KG1 (cell line): ENCODE results near the gene SFSWAP.

ENCODE experiments used
- DNase-seq: peaks from one replicate; lab custom pipeline; 2025; lab: John Stamatoyannopoulos, UW

The SFSWAP gene

DNA sequence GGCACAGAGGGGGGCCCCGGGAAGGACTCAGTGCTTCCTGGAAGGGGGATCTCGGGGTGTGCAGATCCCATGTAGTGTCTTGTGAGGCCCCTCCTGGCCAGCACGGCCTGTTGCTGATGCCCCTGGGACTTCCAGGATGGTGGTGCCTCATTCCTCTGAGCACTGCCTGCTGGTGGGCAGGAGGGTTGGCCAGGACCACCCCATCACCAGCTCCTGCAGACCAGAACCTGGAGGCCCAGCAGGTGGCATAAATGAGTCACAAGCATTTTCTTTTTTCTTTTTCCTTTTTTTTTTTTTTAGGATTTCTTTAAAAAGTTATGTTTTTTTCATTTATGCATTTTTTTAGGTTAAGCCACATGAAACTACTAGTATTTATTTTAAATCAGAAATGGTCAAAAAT, 125.3 kb downstream of the SFSWAP start:
- DNase-seq = no peak

DNA sequence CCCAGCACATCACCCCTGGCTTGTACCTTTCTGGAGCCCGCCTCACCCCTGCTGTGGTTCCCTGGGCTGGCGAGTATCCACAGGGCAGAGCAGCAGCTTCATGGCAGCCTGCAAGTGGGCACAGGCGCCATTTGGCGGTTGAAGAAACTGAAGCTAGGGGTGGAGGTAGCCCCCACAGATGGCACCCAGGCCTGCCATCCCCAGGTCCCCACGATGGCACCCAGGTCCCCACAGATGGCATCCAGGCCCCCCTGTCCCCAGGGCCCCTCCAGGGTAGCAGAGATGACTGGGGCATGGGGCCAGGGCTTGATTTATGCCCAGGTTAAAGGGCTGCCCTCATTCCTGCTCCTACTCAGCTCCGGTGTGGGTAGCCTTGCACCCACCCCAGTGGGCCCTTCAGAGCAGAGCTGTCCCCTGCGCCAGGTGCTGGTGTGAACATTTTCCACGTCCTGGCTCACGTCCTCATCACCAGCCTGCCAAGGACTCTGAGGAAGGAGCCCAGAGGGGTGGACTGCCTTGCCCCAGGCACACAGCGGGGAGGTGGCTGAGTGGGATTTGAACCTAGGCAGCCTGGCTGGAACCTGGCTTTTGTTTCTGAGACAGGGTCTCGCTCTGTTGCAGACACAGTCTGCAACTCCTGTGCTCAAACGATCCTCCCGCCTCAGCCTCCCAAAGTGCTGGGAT, 126.0 kb downstream of the SFSWAP start:
- no peak for DNase-seq

DNA sequence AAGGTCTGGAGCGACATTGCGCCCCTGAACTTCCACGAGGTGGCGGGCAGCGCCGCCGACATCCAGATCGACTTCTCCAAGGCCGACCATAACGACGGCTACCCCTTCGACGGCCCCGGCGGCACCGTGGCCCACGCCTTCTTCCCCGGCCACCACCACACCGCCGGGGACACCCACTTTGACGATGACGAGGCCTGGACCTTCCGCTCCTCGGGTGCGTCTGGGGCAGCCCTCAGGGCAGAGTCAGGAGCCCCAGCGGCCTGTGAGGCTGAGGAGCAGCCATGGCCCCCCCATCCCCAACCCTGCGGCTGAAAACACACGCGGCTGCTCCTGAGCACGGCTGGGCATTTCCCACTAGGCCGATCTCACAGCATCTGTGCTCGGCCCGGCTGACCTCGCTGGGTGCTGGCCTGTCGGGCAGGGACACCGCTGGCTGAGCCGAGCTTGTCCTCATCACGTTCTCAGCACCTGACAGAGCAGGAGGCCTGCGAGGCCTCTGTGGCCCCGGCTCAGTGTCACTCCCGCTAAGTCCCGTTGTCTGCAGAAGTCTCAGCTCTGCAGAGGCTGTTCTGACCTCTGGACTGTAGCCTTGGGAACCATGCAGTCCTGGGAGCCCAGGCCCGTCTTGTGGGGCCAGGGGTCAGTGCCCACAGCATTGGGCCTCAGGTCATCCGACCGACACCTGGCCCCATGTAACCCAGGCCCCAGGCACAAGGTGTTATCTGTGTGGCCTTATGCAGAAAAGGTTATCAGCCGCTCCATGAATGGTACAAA, 129.9 kb downstream of the SFSWAP start:
- no peak for DNase-seq

DNA sequence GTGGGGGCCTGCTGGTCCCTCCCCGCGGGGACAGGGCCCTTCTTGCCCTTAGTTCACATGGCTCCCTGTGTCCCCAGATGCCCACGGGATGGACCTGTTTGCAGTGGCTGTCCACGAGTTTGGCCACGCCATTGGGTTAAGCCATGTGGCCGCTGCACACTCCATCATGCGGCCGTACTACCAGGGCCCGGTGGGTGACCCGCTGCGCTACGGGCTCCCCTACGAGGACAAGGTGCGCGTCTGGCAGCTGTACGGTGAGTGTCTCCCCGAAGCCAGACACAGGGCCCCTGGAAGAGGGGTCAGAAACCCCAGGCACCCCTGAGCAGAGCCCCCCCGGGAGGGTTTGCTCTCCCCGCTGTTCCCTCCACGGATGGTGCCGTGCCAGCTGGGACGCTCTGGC, 130.7 kb downstream of the SFSWAP start:
- DNase-seq = no peak

DNA sequence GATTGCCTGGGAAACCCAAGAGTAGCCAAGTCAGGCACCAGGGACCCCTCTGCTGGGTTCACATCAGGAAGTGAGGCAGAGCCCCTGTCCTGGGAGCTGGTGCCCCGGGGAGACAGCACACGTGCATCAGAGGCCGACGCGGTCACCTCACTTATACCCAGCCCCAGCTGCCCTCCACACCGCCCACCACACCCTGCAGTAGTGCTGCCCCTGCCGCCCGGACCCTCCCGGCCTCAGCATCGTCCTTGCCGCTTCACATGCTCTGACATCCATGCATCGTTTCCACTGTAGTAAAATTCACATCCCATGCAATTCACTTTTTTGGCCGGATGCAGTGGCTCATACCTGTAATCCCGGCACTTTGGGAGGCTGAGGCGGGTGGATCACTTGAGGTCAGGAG, 131.3 kb downstream of the SFSWAP start:
- no peak for DNase-seq

DNA sequence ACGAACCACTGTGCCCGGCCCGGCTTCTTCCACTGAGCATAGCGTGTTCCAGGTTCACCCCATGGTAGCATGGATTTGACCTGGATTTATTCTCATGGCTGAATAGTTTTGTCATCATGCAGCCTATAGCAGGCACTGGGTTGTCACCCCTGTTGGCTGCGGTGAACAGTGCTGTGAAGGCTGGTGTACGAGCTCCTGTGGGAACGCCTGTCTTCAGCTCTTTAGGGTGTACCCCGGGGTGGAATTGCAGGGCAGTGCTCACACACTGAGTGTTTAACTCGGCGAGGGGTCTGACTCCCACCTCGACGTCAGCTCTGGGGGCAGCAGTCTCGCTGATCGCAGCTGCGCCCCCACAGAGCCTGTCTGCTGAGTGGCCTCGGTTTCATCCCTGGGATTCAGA, 132.6 kb downstream of the SFSWAP start:
- no peak for DNase-seq

DNA sequence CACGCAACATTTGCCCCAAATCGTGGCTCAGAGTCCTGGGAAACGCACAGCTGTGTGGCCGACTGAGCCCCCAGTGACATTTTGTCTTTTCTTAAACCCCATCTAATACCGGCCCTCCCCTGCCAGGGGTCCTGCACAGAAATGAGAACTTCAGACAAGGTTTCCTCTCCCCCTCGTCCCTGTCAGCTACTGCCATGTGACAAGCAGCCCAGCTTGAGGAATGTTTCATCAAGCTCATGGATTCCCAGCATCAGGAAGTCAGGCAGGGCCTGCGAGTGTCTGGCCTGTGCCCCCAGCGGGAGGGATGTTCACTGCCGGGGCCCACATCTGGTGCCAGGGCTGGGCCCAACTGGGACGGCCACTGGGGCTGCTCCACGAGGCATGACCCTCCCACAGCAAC, 133.2 kb downstream of the SFSWAP start:
- no peak for DNase-seq

DNA sequence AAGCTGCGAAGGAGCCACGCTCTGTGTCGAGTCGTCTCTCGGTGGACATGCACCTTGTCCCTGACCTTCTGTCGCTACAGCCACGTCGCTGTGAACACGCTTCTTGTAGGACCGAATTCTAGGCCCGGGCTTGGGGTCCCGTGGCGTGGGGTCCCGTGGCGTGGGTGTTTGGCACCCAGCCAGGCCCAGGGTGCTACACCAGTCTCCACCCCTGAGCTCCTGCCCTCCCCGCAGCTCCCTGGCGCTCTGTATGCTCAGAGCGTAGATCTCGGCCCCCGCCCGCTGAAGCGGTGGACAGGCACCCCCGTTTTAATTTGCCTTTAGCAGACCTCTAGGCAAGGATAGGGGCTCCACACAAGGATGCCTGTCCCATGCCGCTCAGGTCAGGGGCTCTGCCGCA, 133.8 kb downstream of the SFSWAP start:
- no peak for DNase-seq

DNA sequence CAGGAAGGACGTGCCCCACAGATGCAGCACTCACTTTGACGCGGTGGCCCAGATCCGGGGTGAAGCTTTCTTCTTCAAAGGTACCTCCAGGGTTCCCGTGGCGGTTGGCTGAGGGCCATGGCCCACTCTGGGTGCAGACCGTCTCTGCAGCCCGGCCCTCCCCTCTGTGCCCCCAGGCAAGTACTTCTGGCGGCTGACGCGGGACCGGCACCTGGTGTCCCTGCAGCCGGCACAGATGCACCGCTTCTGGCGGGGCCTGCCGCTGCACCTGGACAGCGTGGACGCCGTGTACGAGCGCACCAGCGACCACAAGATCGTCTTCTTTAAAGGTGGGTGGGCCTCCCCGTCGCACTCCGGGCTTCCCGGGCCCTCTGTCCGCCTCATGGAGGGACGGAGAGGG, 134.2 kb downstream of the SFSWAP start:
- no peak for DNase-seq

DNA sequence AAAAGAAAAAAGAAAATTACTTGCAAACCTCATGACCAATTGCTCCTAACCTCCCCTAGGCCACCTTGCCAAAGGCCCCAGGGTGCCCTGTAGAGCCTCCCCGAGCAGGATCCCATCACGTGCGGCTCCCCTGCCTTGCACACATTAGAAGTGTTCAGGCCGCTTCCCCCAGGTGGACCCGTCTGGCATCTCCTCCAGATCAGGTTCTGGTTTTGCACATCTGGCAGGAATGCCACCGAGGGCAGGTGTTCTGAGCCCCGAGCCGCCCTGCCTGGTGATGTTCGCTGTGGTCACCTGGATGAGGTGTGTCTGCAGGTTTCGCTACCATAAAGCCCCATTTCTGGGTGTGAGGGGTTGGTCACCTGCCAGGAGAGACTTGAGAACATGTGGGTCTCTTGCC, 136.6 kb downstream of the SFSWAP start:
- no peak for DNase-seq

DNA sequence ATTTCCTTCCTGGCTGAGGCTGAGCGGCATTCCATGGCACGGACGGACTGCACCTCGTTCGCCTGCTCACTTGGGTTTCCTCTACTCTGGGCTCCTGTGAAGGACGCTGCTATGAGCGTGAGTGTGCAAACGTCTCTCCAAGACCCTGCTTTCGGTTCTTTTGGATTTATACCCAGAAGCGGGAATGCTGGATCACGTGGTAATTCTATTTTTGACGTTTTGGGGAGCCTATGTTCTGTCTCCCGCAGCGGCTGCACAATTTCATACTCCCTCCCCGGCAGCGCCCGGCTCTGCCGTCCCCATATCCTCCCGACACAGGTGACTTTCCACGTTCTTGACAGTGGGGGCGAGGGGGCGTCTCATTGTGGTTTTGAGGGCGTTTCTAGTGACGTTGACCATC, 137.9 kb downstream of the SFSWAP start:
- DNase-seq = no peak
